ELR (cell line): ENCODE data around the gene RNLS.
A peak's percentile ranks its signal among the peaks of the same experiment; 100 is the strongest.
"Not testable (repeated sequence)": the region's sequence is repeated elsewhere in the genome, so short reads cannot be mapped to it uniquely, and the experiment has no call there.

Experiments used
- DNase-seq: peaks from one replicate; pipeline ENCODE4 v3.0.0-alpha.2; 2015; ENCODE audit warnings: low read depth

Gene RNLS

DNA sequence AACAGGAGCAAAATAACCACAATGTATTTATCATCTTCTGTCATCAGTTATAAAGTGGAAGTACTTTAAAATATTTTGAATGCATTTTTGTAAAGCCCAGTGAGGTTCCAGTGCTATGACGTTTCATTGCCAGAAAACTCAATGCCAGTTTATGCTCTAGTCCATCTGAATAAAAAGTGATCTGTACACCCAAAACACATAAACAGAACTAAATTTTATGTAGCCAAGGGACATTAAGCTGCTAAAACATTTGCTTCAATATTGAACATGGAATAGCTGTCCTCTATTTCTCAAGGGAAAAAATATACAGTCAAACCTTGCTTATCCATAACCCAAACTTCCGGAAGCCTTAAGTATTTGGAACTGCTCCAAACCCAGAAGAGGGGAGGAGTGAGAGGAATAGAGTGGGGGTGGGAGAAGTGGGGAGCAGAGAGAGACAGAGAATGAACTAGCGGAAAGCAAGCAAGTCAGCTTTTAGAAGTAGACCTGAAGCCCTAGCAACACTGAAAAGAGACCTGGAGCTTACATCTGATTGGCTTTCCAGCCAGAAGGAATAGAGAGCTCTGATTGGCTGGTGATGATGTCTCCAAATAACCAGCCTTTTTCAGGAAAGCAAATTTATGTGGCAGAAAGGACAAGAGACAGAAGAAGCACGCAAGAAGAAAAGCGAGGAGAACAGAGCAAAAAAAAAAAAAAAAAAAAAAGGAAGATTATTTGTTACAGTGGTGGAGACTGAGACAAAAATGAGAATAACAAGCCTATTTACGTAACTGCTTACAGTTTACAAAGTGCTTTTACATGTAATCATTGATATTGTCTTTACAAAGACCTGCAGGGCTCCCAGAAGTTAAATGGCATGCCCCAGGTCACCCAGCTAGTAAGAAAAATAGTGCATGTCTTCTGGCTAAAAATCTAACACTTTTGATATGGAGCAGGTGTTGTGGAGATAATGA is 196.0 kb downstream of the RNLS start:
- DNase-seq: peak; percentile 29

DNA sequence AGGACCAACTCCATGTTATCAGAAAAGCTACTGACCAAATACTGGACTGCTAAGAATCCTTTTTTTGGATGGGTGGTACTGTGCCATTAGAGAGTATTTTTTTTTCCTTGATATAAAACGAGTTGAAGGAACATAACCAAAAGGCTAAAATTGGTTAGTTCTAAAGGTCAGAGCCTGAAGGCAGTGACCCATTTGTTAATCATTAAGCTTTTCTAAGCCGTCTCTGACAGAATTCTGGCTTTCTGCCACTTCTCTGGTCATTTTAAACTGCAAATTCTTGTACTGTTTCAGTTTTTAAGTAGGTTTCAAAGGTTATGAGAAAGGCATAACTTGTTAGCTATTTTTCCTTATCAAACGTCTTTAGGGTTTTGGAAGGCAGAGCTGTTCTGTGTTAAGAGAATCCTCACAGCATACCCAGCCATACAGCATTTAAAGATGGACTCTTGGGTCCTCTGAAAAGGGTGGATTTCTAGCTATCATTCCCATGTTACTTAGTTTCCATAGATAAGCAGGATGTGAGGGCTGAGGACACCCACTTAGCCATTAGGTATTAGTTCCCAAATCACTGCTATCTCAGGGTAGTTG is 196.8 kb downstream of the RNLS start:
- peak; percentile 40 for DNase-seq

DNA sequence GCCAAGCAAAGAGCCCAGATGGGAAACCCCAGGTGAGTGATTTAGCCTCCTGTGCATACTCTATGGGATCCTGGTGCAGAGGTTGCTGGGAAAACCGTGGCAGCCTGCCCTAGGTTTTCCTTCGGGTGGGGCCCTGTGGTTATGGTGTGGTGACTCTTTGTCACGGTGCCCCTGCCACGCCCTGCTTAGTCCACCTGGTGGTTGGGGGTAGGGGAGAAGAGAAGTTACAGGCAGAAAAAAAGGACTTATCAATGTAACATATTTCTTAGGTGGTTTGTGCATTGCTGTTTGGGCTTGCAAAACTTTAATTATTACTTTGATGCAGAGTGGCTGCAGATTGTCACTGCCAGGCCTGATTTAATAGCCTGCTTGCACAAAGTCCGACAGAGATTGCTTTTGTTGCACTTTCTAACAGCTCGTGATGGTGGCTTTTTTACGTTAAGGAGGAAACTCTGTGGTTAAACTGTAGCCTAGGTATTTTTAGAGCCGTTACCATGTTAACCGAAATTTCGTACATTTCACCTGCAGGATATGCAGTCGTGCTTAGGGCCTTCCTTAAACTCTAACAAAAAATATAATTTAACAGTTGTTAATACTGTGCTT is 197.4 kb downstream of the RNLS start:
- DNase-seq: peak; percentile 19

DNA sequence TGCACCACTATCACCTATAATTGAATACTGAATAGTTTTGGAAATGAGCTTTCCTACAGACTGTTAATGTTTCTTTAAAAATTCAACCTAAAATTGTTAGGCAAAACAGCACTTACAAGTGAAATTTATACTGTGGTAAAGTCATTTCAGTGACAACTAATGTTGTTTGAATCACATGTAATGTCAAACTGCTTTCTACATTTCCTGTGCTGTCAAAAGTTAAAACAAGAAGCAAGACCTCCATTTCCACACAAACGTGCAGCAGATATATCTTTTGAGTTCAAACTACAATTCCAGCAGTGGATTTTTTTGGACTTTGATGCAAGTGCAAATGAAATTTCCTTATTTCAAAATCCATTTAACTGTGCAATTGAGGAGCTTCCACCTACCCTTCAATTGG is 199.8 kb downstream of the RNLS start:
- DNase-seq: no peak

DNA sequence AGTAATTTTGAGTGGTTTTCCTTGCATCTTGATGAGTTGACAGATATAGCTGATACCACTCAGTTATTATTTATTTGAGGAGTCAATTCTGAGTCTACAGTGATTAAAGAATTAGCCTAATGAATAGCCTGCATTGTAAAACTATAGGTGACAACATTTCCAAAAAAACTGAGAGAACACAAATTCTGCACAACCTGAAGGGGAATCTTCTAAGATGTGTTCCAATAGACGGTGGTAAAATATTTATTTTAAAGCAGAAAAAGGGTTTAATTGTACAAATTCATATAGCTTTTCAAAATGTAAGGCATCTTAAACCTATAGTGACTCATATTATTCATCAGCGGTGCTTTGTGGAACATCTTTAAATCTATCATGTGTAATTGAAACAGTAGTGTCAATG is 200.4 kb downstream of the RNLS start:
- no peak for DNase-seq

DNA sequence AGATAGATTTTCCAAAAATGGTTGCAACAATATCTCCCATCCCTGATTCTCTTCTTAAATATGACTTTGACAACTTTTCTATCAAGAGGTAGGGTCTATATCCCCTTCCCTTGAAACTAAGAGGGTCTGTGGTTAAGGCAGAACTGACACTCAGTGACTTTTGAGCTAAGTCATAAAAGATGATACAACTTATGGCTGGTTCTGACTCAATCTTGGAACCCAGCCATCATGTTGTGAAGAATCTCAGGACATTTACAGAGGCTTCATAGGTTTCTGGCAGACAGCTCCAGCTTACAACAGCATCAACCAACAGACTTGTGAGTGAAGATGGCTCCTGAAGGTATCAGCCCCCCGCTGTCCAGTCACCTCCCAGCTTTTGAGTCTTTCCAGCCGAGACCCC is 203.5 kb downstream of the RNLS start:
- DNase-seq: peak; percentile 67

DNA sequence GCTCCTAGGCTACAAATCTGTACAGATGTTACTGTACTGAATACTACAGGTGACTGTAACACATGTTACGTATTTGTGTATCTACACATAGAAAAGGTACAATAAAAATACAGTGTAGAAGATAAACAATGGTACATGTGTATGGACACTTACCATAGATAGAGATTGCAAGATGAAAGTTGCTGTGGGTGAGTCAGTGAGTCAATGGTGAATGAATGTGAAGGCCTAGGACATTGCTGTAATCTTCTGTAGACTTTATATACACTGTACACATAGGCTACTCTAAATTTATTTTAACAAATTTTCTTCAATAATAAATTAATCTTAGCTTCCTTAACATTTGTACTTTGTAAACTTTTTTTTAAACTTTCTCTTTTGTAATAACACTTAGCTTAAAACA is 205.6 kb downstream of the RNLS start:
- DNase-seq: no peak

DNA sequence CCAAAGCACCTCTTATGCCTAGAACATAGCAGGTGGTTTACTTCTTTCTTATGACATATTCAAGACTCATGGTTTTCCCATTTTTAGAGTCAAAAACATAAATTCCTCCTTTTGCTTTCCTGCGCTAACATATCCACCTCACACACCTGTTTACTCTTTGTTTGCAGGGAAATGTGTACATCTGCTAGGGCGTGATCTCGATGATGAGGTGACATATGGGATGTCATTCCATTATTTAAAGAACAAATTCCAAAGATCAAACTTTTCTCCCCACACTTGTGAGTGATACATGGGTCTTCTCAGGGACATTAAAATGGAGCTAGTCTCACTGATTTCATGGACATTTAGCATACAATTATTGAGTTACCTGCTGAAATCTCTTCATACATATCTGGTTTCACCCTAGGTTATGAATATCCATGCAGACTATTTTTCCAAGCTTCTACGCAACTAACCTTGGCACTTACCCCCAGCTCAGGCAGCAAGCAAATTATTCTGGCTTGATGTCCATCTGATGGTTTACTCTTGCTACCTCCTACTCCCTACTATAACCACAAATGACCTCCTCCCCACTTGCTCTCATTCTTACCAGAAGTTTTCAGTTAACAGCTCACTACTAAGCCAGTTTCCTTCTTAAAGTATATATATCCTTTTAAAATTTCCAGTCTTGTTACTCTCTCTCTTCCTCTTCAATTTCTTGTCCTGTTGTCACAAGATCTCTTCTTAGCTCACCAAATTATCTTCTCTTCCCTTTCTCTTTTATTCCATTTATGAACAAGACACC is 208.5 kb downstream of the RNLS start:
- DNase-seq: no peak

DNA sequence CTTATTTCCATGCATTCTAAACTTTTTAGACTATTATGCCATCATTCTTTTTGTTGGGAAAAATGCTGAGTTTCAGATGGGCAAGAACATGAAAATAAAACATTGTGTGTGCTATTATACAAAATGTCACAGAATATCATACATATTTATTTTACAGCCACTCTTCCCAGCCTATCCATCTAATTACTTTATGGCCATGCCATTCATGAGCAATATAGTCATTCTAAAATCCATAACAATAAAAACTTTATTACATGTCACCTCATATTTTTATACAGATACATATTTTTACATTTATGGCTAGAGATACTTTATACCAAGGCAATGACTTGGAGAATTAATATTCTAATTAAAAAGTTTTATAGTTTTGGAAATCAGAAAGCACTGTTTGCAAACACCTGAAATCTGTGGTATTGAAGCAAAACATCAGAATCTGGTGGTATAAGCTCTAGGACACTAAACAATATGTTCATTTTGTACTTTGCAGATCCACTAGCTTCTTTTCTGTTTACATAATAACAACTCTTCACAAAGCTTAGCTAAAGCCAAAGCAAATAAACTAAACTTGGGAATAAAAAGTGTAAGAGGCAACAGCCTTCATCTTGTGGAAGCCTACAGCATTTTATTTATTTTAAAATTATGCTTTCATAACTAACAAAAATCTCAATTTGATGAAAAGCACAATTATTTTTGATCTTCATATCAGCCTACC is 210.1 kb downstream of the RNLS start:
- DNase-seq: no peak

DNA sequence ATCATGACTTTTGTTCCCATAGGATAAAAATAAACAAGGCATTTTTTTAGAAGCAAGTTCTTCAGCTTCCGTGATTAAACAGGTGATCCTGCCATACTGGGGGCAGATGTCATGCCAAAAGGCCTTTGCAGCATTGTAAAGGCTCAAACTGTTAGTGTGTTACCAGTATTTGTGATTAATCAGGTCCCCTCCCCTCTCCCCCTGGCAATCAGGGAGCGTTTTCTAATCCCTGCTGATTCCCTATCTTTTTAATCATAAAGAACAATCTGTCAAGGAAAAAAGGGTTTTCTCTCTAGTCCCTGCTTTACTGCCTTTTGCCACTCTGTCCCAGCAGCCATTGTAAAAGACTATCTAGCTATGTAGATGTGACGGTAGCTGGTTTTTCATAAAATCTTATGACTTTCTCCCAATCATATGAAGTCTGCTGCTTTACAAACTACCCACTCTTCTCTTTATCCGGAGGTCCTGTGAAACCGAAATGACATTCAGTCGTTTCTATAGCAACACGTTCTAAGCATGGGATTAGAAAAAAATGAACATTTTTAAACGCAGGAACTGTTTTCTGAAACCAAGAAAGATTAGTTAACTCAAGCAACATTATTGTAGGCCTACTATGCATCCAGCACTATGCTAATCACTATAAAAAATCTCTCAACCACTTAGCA is 210.9 kb downstream of the RNLS start:
- no peak for DNase-seq

DNA sequence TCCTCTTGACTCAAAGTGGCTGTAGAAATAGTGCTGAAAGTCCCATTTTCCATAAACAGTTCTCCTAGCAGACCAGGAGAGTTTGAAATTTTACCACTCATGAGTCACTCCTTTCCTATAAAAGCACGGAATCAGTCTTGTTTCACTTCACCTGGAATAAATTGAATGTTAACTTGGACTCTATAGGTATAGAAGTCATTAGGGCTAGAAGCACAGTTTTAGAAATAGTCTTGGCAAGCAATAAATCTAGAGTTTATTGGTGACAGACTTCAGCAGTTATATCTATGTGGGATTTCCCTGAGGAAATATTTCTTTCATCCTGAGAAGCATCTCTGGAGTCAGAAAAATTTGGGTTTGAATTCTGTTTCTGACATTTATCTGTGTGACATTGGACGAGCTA is 212.4 kb downstream of the RNLS start:
- DNase-seq: no peak

DNA sequence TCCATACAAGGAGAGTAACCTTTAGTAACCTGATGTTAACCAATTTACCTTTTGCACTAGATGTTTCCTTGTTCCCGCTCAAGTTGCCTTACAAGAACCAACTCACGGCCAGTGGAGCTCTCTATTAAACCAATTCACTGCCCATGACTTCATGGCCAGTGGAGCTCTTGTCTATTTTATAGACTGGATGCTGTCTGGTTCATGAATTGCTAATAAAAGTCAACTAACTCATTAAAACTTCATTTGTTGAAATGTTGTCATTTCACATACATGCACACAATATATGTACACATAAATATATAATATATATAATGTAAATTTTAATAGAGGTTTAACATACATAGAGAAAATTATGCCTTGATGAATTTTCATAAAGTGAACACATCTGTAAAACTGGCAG is 216.3 kb downstream of the RNLS start:
- DNase-seq: no peak

DNA sequence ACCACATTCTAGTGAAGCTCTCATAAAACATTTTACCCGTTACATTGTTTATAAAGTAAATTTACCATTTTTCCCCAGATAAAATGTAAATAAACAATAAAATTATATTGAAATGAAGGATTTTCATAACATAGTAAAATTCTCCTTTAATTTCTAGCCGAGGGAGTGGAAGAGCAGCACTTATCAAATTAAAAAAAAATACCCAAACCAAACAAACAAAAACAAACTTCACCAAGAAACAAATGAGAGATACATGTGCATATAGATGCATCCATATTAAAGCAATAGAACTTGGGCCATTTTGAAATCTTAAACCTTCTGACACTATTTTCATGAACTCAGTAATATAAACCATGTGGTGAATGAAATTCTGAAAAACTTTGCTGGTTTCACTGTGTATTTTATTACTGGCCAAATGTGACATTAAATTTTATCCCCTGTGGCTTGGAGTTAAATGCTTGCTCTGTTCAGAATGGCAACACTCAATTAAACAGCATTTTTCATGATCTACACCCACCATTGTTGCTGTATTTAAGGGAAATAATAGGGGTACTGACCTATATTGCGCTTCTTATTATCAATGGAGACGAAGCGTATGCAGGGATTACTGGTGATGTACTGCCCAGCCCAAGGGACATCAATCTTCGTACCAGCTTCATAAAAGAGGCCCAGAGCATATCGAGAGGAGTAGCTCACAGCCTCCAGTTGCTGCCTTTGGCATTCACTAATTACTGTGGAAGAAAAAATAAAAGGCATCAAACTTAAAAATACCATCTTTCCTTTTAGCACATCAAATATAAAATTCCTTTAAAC is 220.9 kb downstream of the RNLS start:
- no peak for DNase-seq

DNA sequence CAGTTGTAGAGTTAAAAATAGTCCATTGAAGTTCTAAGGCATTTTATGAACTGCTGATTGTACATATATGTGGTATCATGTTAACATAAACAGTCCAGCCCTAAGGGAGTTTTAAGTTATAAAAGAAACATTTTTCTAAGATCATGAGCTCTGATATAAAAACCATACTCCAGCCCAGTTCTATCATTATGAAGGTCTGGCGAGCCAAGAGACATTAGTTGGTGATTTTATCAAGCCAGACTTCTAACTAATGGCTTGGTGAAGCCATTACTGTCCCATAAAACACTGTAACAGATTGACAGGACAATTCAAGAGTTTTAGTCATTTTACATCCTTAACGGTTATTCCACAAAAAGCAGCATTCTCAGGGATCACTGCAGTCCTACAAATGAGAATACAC is 221.6 kb downstream of the RNLS start:
- DNase-seq: no peak

DNA sequence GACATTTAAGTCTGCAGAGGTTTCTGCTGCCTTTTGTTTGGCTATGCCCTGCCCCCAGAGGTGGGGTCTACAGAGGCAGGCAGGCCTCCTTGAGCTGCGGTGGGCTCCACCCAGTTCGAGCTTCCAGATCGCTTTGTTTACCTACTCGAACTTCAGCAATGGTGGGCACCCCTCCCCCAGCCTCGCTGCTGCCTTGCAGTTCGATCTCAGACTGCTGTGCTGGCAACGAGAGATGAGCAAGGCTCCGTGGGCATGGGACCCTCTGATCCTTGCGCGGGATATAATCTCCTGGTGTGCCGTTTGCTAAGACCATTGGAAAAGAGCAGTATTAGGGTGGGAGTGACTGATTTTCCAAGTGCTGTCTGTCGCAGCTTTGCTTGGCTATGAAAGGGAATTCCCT is 227.4 kb downstream of the RNLS start:
- DNase-seq: not testable (repeated sequence)

DNA sequence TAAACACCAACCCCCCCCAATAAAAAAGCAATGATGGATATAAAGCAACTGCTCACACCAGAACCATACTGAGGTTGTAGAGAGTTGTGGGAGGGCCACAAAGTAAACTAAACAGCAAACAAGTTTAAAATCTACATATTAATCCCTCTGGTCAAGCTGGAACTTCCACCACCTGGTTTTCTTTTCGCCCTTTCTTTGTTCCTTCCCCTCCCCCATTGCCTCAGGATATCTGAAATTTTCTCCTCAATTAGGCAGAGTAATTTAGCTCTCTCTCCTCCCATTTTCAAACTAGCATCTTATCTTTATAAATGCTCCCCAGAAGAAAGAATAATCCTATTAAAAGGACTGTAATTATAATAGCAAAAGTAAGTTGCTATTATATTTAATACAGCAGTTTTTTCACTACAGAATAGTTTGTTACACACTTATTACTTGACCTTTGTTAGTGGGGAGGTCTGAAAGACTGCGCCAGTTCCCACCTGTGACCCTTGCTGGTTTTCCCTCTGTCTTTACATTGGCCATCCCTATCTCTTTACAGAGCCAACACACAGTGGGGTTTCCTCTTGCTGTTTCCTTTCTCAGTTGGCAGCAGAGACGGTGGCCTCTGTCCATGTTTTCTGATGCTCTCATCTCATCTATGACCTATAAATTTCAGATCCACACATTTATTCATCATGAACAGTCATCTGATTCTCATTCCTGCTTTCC is 235.4 kb downstream of the RNLS start:
- no peak for DNase-seq

DNA sequence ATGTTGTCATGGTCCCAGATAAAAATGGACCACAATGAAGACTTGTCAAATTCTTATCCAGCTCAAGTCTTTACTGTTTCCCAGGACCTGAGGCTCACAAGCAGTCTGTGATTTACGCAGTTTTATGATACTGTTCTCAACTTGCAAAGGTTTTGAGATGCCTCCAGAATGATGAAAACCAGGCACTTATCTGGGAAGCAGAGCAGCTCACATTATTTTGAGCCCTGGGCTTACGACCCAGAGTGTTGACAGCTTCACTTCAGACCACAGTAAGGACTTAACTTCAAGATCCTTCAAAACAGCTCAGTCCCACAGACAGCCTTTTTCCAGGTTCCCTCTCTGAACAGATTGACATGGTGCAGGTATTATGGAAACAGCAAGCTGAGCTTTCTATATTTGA is 236.1 kb downstream of the RNLS start:
- no peak for DNase-seq

DNA sequence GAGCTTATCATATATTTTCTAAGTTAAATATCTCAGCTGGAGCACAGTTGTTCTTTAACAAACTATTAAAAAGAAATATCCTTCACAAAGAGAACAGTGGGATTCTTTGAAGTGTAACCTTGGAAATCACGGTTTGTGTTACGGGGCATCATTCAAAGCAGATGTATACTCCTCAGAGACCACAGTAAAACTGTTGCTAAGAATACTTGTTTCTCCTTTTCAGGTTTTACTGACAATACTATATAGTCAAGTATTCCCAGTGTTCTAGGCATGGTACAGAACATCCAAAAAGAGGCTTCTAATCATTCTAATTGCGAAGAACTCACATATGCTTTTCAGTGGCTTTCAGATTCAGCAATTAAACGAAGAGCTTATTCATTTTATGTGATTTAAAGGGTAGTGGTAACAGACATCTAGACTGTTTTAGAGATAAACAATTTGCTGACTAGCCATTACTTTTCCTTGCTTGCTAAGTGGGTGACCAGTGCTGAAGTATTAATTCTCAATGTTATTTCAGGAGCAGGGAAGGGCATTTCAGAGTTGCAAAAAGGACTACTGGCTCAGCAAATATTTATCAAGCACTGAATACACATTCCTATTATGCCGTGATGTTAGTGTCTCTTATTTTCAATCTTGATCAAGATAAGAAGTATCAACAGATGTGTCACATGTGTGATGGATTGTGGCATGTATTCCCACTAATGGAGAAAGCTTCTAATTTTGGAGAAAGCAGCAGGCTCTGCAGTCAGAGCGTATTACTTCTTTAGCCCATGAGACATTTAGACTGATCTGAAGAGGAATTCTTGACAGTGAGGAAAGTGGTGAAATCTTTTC is 236.8 kb downstream of the RNLS start:
- no peak for DNase-seq
